ENCODE results near the gene DNAH5. TPM values are rescaled to one million over a fixed set of nuclear protein-coding genes. Genes with fewer than 3 reads are reported as not detected.
"Not testable (repeated sequence)": the region's sequence is repeated elsewhere in the genome, so short reads cannot be mapped to it uniquely, and the experiment has no call there.

DNAH5 gene
- polyA plus RNA-seq, 4 donors, result 0.40 to 3.1 (median 2.6) TPM

- DNase-seq (ENCODE audit: low read depth in 4 of 4, low spot score in 3 of 4), result no peak
Observed at GRCh38 chr5:13843175-13843846, 101.2 kb downstream of the DNAH5 start.

- DNase-seq (ENCODE audit: low read depth in 4 of 4, low spot score in 3 of 4), result no peak
Observed at GRCh38 chr5:13833440-13833839, 111.0 kb downstream of the DNAH5 start.

- no peak for DNase-seq (ENCODE audit: low read depth in 4 of 4, low spot score in 3 of 4)
Observed at GRCh38 chr5:13831351-13831750, 113.1 kb downstream of the DNAH5 start.

- no peak for DNase-seq (ENCODE audit: low read depth in 4 of 4, low spot score in 3 of 4)
Observed at GRCh38 chr5:13830536-13830935, 114.0 kb downstream of the DNAH5 start.

GRCh38 chr5:13821366-13821765 is 123.1 kb downstream of the DNAH5 start:
- no peak for DNase-seq (ENCODE audit: low read depth in 4 of 4, low spot score in 3 of 4)

GRCh38 chr5:13816126-13816525 is 128.4 kb downstream of the DNAH5 start:
- DNase-seq (ENCODE audit: low read depth in 4 of 4, low spot score in 3 of 4), result no peak

DNA sequence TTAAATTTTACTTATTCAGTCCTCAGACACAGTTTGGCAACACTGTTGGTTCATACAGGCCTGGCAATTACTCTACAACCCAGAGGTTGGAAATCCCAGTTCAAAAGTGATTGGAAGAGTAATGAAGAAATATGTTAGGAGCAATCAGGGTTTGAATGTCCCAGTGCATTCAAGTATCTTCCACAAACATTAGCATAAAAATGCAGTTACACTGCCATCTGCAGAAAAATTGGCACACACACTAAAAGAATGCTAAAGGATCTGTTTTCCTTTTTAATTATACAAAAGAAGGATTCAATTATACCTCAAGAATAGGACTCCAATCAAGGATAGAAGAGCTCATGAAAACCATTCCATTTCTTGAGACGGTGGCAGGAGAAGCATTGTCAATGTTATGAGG is 130.2 kb downstream of the DNAH5 start:
- no peak for DNase-seq (ENCODE audit: low read depth in 4 of 4, low spot score in 3 of 4)

GRCh38 chr5:13809921-13810320 is 134.6 kb downstream of the DNAH5 start:
- no peak for DNase-seq (ENCODE audit: low read depth in 4 of 4, low spot score in 3 of 4)

DNA sequence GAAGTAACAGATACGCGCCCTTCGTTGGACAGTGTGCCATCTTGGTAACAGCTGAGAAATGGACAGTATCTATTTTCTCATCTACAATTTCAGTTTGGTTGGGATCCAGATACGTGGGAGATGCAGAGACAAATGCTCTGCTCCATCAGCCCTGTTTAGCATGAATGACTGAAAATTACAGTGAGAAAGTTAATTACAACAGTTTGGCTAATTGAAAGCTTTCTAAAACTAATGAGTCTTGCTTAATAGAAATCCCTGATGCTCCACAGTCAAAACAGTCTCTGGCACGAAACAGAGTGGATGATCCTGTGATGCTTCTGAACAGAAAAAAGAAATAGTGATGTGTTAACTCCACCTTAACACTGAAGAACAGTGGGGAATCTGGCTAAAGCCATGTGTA is 140.2 kb downstream of the DNAH5 start:
- no peak for DNase-seq (ENCODE audit: low read depth in 4 of 4, low spot score in 3 of 4)

GRCh38 chr5:13798569-13798968 is 145.9 kb downstream of the DNAH5 start:
- not testable (repeated sequence) for DNase-seq (ENCODE audit: low read depth in 4 of 4, low spot score in 3 of 4)

DNA sequence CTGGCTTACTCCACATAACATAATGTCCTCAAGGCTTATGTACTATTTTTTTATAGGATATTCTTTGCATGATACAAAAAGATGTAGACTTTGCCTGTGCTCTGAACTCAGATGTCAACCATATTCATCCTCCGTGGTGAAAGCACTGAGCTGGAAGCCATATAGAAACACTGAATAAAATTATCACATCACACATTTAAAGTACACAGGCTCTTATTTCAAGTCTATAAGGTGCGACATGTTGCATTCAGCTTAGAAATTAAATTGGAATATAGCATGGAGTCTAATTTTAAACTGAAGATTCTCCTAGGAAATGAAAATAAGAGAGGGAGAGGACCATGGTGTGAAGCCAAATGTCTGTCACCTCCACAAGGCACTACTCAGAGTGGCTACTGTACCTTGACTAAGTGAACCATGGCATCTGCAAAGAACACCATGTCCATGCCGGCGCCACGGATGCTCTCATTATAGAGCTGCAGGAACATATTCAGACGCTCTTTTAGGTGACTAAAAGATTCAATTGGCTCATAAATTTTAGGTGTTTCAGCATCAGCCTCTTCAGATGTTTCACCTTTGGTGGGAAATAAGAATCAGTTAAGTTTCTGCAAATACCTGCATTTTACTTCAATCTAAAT is 158.6 kb downstream of the DNAH5 start:
- no peak for DNase-seq (ENCODE audit: low read depth in 4 of 4, low spot score in 3 of 4)

DNA sequence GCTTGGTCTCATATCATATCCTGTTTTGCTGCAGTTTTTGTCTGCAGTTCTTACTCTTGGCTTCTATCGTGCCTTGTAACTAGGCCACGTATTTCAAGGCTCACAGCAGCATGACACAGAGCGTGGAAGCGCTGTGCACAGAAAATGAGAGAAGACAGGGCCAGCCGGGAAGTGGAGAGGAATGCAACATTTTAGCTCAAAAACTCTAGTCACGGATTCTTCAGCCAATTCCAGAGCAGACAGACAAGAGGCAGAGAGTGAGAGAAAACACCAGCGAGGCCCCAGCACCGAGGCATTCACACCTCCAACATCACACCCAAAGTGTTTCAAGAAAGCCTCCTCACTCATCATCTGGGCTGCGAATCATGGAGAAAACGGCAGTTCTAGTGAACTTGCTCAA is 160.8 kb downstream of the DNAH5 start:
- DNase-seq (ENCODE audit: low read depth in 4 of 4, low spot score in 3 of 4), result no peak

- DNase-seq (ENCODE audit: low read depth in 4 of 4, low spot score in 3 of 4), result no peak
Observed at GRCh38 chr5:13780081-13780480, 164.4 kb downstream of the DNAH5 start.

DNA sequence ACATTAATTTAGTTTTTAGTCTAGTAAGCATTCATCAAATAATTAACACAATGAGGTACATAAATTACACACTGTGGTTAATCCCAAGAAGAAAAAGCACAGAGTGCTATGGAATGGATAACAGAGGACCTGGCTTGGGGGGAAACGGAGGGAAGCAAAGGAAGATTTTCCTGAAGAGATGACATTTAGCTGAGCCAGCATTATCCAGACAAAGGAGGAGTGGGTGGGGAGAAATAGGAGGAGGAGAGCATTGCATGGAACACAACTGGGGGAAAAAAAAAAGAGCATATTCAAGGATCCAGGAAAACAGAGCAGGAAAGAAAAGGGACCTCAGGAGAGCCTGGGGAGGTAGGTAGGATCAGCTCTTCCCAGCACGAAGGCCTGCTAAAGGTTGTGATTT is 170.8 kb downstream of the DNAH5 start:
- no peak for DNase-seq (ENCODE audit: low read depth in 4 of 4, low spot score in 3 of 4)

DNA sequence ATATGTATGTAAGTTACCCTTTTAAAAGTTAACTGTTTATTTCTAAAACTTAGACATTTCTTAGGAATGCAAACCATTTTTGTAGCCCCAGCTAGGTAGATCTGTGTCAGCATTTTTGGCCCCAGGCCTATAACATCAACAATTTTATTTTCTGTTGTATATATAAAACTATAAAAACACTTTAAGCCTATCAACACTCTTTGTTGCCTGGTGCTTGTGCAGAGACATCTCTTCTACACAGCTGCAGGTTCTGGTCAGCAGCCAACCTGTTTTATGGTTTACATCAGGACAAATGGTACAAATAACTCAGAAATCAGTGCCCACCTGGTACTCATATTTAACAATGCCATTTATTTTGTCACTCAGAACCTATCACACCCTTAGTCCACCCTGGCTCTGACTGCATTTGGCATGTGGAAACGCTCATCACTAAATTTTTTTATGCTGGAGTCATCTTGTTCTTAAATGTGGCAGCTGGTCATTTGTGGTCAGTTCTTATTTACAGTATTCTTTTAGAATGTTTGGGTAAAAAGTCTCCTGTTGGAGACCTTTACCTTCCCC is 173.4 kb downstream of the DNAH5 start:
- no peak for DNase-seq (ENCODE audit: low read depth in 4 of 4, low spot score in 3 of 4)

DNA sequence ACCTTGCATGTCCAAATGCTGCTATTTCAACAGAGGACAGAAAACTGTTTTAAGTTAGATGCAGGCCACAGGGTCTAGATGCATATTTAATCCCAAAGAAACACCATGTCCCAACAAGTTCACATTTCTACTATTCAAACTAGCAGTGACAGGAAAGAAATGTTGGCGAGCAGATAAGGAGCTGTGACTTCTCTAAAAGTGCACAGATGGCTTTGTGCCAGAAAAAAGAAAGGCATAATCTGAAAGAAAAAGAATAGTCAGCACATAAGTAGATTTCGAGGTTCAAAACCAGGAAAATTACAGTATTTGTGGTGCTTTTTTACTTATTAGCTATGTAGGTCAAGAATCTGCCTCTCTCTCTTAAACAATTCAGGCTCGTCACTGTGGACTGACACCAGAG is 178.3 kb downstream of the DNAH5 start:
- no peak for DNase-seq (ENCODE audit: low read depth in 4 of 4, low spot score in 3 of 4)

DNA sequence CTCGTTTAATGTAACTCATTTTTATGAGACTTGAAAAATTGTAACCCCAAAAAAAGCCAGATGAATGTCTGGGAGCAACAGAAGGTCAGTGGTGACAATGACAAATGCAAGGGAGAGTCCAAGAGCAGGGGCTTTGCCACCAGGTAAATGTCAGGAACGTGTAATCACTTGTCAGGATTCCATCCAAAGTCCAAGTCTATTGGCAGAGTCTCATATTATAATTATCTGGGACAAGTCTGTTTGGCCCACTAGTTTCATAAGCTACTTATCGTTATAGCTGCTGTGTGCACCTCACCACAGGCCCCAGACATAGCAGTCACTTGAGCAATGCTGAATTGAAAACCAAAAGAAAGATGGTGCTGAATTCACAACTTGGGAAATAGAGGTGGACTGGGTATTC is 180.8 kb downstream of the DNAH5 start:
- DNase-seq (ENCODE audit: low read depth in 4 of 4, low spot score in 3 of 4), result no peak

GRCh38 chr5:13749766-13750165 is 194.7 kb downstream of the DNAH5 start:
- DNase-seq (ENCODE audit: low read depth in 4 of 4, low spot score in 3 of 4), result no peak

DNA sequence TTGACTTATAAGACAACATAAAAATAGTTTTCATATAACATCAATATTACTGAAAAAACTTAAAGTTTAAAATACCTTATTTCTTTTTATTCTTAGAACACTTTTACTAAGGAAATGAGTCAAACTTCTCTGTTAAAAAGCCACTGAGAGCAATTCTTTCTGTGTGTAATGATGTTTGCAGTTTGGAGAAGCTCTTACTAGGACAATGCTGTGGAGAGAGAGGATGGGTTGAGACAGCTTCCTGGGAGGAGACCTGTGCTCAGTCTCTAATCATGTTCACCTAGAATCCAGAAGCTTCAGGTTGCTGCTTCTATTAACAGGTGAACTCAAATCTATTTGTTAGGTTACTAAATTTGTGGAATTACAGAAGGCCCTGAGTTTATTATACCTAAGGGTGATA is 198.5 kb downstream of the DNAH5 start:
- no peak for DNase-seq (ENCODE audit: low read depth in 4 of 4, low spot score in 3 of 4)

GRCh38 chr5:13745508-13745907 is 199.0 kb downstream of the DNAH5 start:
- no peak for DNase-seq (ENCODE audit: low read depth in 4 of 4, low spot score in 3 of 4)

DNA sequence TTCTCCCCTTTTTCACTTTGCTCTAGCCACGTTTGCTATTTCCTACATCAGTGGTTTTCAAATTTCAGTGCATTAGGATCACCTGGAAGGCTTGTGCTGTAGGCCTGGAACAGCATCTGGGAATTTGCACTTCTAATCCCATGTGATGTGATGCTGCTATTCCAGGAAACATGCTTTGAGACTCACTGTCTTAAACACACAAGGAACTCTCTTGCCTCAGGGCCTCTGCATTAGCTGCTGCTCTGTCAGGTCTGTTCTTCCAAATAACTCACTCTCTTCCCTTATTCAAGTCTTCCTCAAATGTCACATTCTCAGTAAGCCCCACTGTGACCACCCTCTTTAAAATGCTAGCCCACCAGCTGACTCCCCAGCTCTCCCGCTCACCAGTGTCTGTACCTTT is 204.0 kb downstream of the DNAH5 start:
- DNase-seq (ENCODE audit: low read depth in 4 of 4, low spot score in 3 of 4), result no peak

DNA sequence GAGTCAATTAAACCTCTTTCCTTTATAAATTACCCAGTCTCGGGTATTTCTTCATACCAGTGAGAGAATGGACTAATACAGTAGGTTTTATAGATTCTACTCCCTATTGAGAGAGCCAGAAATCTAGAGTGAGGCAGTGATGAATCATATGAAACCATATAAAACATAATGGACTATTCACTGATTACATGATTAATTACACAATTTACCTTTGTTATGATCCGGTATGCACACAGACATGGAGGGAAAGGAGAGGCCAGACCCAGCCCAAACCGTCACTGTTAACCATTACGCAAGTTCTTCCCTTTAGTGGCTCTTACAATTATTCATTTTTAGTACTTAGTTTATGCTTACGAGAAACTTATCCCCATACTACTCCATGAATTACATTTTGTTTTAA is 205.0 kb downstream of the DNAH5 start:
- no peak for DNase-seq (ENCODE audit: low read depth in 4 of 4, low spot score in 3 of 4)
